Keratinocyte (primary cell): ENCODE data around the gene LPCAT1. TPM values are rescaled to one million over a fixed set of nuclear protein-coding genes. Genes with fewer than 3 reads are reported as not detected.

Source experiments
- DNase-seq: peaks from one replicate; pipeline ENCODE4 v3.0.0-alpha.2; 2011; ENCODE audit warnings: low read depth, missing footprints, low spot score
- FAIRE-seq: peaks from 2 replicates; lab custom pipeline; 2011; peaks lifted over from hg19 to GRCh38; lab: Jason Lieb, UNC
- H2AFZ ChIP-seq: 2 replicates; pipeline ENCODE4 v1.6.0; 2012; ENCODE audit warnings: low read length, control low read depth, inconsistent platforms; ENCODE audit not compliant: control insufficient read depth
- H3K27ac ChIP-seq: 2 replicates; pipeline ENCODE4 v1.5.1; 2011; ENCODE audit warnings: low read length; ENCODE audit not compliant: control insufficient read depth, insufficient read depth
- H3K27me3 ChIP-seq: 3 replicates; pipeline ENCODE4 v1.6.0; 2011; ENCODE audit warnings: low read length; ENCODE audit not compliant: control insufficient read depth, insufficient read depth; ENCODE audit errors: extremely low read depth
- H3K36me3 ChIP-seq, 2 experiments: 2 replicates in 1 of 2; 3 replicates in 1 of 2; pipeline ENCODE4 v1.5.1; 2011; ENCODE audit warnings: low read length in 2 of 2, mild to moderate bottlenecking in 1 of 2; ENCODE audit not compliant: control insufficient read depth in 2 of 2, insufficient read depth in 2 of 2; ENCODE audit errors: extremely low read depth in 1 of 2
- H3K4me1 ChIP-seq: 3 replicates; pipeline ENCODE4 v1.5.1; 2011; ENCODE audit warnings: low read length; ENCODE audit not compliant: control insufficient read depth, insufficient read depth; ENCODE audit errors: extremely low read depth
- H3K4me2 ChIP-seq: 3 replicates; pipeline ENCODE4 v1.6.0; 2011; ENCODE audit warnings: low read depth, low read length; ENCODE audit not compliant: control insufficient read depth, insufficient read depth; ENCODE audit errors: extremely low read depth
- H3K4me3 ChIP-seq, 3 experiments: fragments of 200-600 bp in 1 of 3; sonication (generic) in 1 of 3; 2 replicates in 2 of 3; 3 replicates in 1 of 3; pipeline ENCODE4 v1.5.1; 2011 to 2016; ENCODE audit warnings: low read length in 3 of 3, mild to moderate bottlenecking in 3 of 3, control low read depth in 2 of 3, inconsistent platforms in 1 of 3, low read depth in 1 of 3, mixed read lengths in 1 of 3, mixed run types in 1 of 3, moderate library complexity in 1 of 3; ENCODE audit not compliant: control insufficient read depth in 2 of 3, insufficient read depth in 2 of 3; ENCODE audit errors: extremely low read depth in 1 of 3
- H3K79me2 ChIP-seq: 2 replicates; pipeline ENCODE4 v1.6.0; 2012; ENCODE audit warnings: low read length; ENCODE audit not compliant: control insufficient read depth, insufficient read depth
- H3K9ac ChIP-seq: 3 replicates; pipeline ENCODE4 v1.6.0; 2011; ENCODE audit warnings: low read length; ENCODE audit not compliant: control insufficient read depth, insufficient read depth; ENCODE audit errors: extremely low read depth
- H3K9me1 ChIP-seq: 3 replicates; pipeline ENCODE4 v1.6.0; 2011; ENCODE audit warnings: low read length; ENCODE audit not compliant: control insufficient read depth, insufficient read depth; ENCODE audit errors: extremely low read depth
- H3K9me3 ChIP-seq: 2 replicates; pipeline ENCODE4 v1.5.1; 2012; ENCODE audit warnings: low read depth, low read length; ENCODE audit not compliant: control insufficient read depth
- H4K20me1 ChIP-seq: 3 replicates; pipeline ENCODE4 v1.6.0; 2011; ENCODE audit warnings: low read length; ENCODE audit not compliant: control insufficient read depth, insufficient read depth; ENCODE audit errors: extremely low read depth
- EZH2 ChIP-seq: IDR thresholded peaks from one replicate; pipeline ENCODE4 v1.6.1; 2012; ENCODE audit warnings: inconsistent platforms, mild to moderate bottlenecking, low read length, moderate library complexity
- dilution Hi-C: fragments of 300-500 bp; cut with MboI; formaldehyde crosslinking; loops from one replicate; pipeline ENCODE4 v1.7.0; 2020; ENCODE audit warnings: low sequenced_read_pairs; ENCODE audit not compliant: extremely low pct_ligation_motif_present
- polyA plus RNA-seq, 5 experiments: library from polyadenylated mRNA; depleted of rRNA in 3 of 5; stranded (reverse) in 3 of 5; stranded (forward) in 1 of 5; unstranded in 1 of 5; fragments of >200 nt; gene quantifications; 1 replicate in 1 of 5; 2 replicates in 3 of 5; 3 replicates in 1 of 5; pipeline versions ENCODE4 v1.2.1 to v1.2.3, GENCODE V29; 2011 to 2012; ENCODE audit warnings: missing spikeins in 2 of 5, low read depth in 1 of 5, low replicate concordance in 1 of 5
- TF ChIP-seq, protein P1 (sequence below), 3 experiments: IDR thresholded peaks in 1 of 3; conservative IDR thresholded peaks in 1 of 3; optimal IDR thresholded peaks in 1 of 3; 2 replicates in 2 of 3; 3 replicates in 1 of 3; pipeline versions ENCODE3 to v1.5.1; 2011; ENCODE audit warnings: low read length in 3 of 3, mild to moderate bottlenecking in 3 of 3, moderate library complexity in 2 of 3, control low read depth in 1 of 3, inconsistent platforms in 1 of 3; ENCODE audit not compliant: insufficient read depth in 2 of 3; ENCODE audit errors: extremely low read depth in 1 of 3

Gene LPCAT1
- polyA plus RNA-seq, 1 donor (not counting 4 experiments of a cell fraction or from before 2014, with no cell fraction given), result 32.9 TPM

- DNase-seq, result no peak
- no peaks in the 10 kb centered on the region for H3K9me3 ChIP-seq
- H3K4me3 ChIP-seq, result peak overlapping the region in 1 of 3 experiments; percentile 25
- peaks cover 22% of the 10 kb centered on the region in 2 experiments for H3K36me3 ChIP-seq
- dilution Hi-C loops, result no loop called here
- peaks cover 31% of the 10 kb centered on the region for H4K20me1 ChIP-seq
- peaks cover 30% of the 10 kb centered on the region for H3K4me1 ChIP-seq
- peak overlapping the region; percentile 56 for H3K27ac ChIP-seq
- H2AFZ ChIP-seq, result no peak overlapping the region
- no peak for TF ChIP-seq EZH2
- TF ChIP-seq, protein P1, sequence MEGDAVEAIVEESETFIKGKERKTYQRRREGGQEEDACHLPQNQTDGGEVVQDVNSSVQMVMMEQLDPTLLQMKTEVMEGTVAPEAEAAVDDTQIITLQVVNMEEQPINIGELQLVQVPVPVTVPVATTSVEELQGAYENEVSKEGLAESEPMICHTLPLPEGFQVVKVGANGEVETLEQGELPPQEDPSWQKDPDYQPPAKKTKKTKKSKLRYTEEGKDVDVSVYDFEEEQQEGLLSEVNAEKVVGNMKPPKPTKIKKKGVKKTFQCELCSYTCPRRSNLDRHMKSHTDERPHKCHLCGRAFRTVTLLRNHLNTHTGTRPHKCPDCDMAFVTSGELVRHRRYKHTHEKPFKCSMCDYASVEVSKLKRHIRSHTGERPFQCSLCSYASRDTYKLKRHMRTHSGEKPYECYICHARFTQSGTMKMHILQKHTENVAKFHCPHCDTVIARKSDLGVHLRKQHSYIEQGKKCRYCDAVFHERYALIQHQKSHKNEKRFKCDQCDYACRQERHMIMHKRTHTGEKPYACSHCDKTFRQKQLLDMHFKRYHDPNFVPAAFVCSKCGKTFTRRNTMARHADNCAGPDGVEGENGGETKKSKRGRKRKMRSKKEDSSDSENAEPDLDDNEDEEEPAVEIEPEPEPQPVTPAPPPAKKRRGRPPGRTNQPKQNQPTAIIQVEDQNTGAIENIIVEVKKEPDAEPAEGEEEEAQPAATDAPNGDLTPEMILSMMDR (optimal IDR thresholded peaks at IDR 0.05 in 1 of 3, IDR thresholded peaks at IDR 0.05 in 1 of 3, conservative IDR thresholded peaks at IDR 0.05 in 1 of 3; ENCODE audit: extremely low read depth in 1 of 3, insufficient read depth in 2 of 3, low read length in 3 of 3), result no peak
- peaks cover 83% of the 10 kb centered on the region for H3K79me2 ChIP-seq
- peak overlapping the region; percentile 11 for H3K4me2 ChIP-seq
- peak; percentile 5 for FAIRE-seq
- H3K27me3 ChIP-seq, result no peaks in the 10 kb centered on the region
- H3K9me1 ChIP-seq, result no peaks in the 10 kb centered on the region
- H3K9ac ChIP-seq, result peak overlapping the region; percentile 43
These were observed 6.9 kb downstream of the LPCAT1 start for GRCh38 chr5:1516615-1517601.

DNA sequence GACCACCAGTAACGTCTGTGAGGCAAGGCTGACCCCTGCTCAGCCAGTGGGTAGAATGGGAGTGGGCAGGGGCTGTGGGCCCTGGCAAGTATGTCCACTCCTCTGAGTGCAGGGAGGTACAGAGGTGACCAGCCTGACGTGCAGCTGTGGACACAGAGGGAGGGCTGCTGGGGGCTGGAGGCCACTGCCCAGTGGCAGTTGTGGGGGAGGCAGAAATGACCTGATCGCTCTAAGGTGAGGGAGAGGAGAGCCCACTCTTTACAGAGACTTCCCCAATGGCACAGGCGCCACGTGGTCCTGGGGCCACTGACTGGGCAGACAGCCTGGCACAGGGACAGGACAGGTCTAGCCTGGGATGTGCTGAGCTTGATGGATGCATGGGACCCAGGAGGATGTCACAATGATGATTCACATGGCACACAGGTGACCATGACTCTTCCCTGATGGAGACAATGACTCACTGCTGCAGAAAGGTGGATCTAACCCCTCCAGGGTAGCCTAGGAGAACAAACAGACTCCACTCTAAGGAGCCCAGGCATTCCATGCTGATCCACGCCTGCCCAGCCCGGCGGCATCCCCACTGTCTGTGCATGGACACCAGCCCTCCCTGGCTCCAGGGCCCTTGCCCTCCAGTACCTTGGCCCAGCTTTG is 7.7 kb downstream of the LPCAT1 start:
- H3K9me3 ChIP-seq, result no peaks in the 10 kb centered on the region
- TF ChIP-seq EZH2, result no peak
- TF ChIP-seq, protein P1 (optimal IDR thresholded peaks at IDR 0.05 in 1 of 3, IDR thresholded peaks at IDR 0.05 in 1 of 3, conservative IDR thresholded peaks at IDR 0.05 in 1 of 3; ENCODE audit: extremely low read depth in 1 of 3, insufficient read depth in 2 of 3, low read length in 3 of 3), result no peak
- peak overlapping the region; percentile 66 for H3K27ac ChIP-seq
- H4K20me1 ChIP-seq, result peaks cover 38% of the 10 kb centered on the region
- peaks cover 83% of the 10 kb centered on the region for H3K79me2 ChIP-seq
- peaks cover 23 to 28% of the 10 kb centered on the region in 2 experiments for H3K36me3 ChIP-seq
- no peaks in the 10 kb centered on the region for H3K9me1 ChIP-seq
- no peak overlapping the region for H2AFZ ChIP-seq
- dilution Hi-C loops, result no loop called here
- DNase-seq, result peak; percentile 91
- peak overlapping the region in 1 of 3 experiments; percentile 25 for H3K4me3 ChIP-seq
- peak overlapping the region; percentile 11 for H3K4me2 ChIP-seq
- H3K4me1 ChIP-seq, result peaks cover 29% of the 10 kb centered on the region
- FAIRE-seq, result peak; percentile 84
- peak overlapping the region; percentile 43 for H3K9ac ChIP-seq
- H3K27me3 ChIP-seq, result no peaks in the 10 kb centered on the region
